GM12878 (cell line): Measurements from ENCODE around the gene UMAD1. TPM values are rescaled to one million over a fixed set of nuclear protein-coding genes. Genes with fewer than 3 reads are reported as not detected.

Source experiments
- ATAC-seq: fragments of 200-7000 bp; cut with Tn5 transposase; 3 replicates; pipeline ENCODE4 v1.9.1; 2020; ENCODE audit warnings: mild to moderate bottlenecking, moderate library complexity
- BruUV-seq: library from RNA; stranded (reverse); fragments of 400-500 nt; replicated peaks from 2 replicates; lab custom pipeline; 2021; lab: Mats Ljungman, UMichigan
- CTCF ChIA-PET: fragments of 300-600 bp; sonication (Branson Sonifier 250); formaldehyde crosslinking; extraction: SDS; loops from one replicate; lab custom pipeline; 2021; ENCODE audit warnings: inconsistent platforms; lab: Yijun Ruan, JAX
- POLR2A ChIA-PET: fragments of 350-600 bp; formaldehyde crosslinking; extraction: SDS; loops from one replicate; lab custom pipeline; 2021; ENCODE audit warnings: inconsistent platforms; lab: Charles Lee
- RAD21 ChIA-PET: fragments of 300-600 bp; sonication (Branson Sonifier 250); formaldehyde crosslinking; loops from one replicate; lab custom pipeline; 2023; ENCODE audit warnings: antibody characterized with exemption; ENCODE audit not compliant: unreplicated experiment; lab: Charles Lee
- SMC1A ChIA-PET: fragments of 300-600 bp; sonication (Branson Sonifier 250); formaldehyde crosslinking; loops from one replicate; lab custom pipeline; 2023; ENCODE audit not compliant: unreplicated experiment, uncharacterized antibody; lab: Charles Lee
- DNase-seq: peaks from one replicate; pipeline ENCODE4 v3.0.0-alpha.2; 2011; ENCODE audit warnings: low read depth, low spot score
- FAIRE-seq: peaks from 3 replicates; lab custom pipeline; 2011; peaks lifted over from hg19 to GRCh38; lab: Jason Lieb, UNC
- H2AFZ ChIP-seq: 2 replicates; pipeline ENCODE4 v1.6.0; 2011; ENCODE audit warnings: low read depth, low read length, control low read depth; ENCODE audit not compliant: control insufficient read depth
- H3K27ac ChIP-seq: 2 replicates; pipeline ENCODE4 v1.5.1; 2011; ENCODE audit warnings: control low read depth; ENCODE audit not compliant: control insufficient read depth, insufficient read depth
- H3K27me3 ChIP-seq, 2 experiments: replicated peaks in 1 of 2; 2 replicates each; pipeline versions ENCODE4 v1.6.0 to v1.6.1; 2011; ENCODE audit warnings: low read length in 1 of 2; ENCODE audit not compliant: control insufficient read depth in 2 of 2, insufficient read depth in 2 of 2
- H3K36me3 ChIP-seq, 2 experiments: 2 replicates each; pipeline ENCODE4 v1.5.1; 2011; ENCODE audit warnings: low read length in 1 of 2; ENCODE audit not compliant: control insufficient read depth in 2 of 2, insufficient read depth in 2 of 2
- H3K4me1 ChIP-seq: 2 replicates; pipeline ENCODE4 v1.6.1; 2011; ENCODE audit warnings: mild to moderate bottlenecking, low read length, moderate library complexity, mixed read lengths; ENCODE audit not compliant: control insufficient read depth, insufficient read depth
- H3K4me2 ChIP-seq: 2 replicates; pipeline ENCODE4 v1.6.0; 2011; ENCODE audit warnings: control low read depth; ENCODE audit not compliant: control insufficient read depth, insufficient read depth
- H3K4me3 ChIP-seq: fragments of 200-600 bp; sonication (generic); 2 replicates; pipeline ENCODE4 v1.5.1; 2016
- H3K79me2 ChIP-seq: 2 replicates; pipeline ENCODE4 v1.6.0; 2011; ENCODE audit warnings: low read length; ENCODE audit not compliant: control insufficient read depth, insufficient read depth
- H3K9ac ChIP-seq: 2 replicates; pipeline ENCODE4 v1.8.0; 2011; ENCODE audit warnings: low read length, control low read depth, mixed read lengths; ENCODE audit not compliant: control insufficient read depth, insufficient read depth
- H3K9me3 ChIP-seq: replicated peaks from 3 replicates; pipeline ENCODE4 v1.5.1; 2011; ENCODE audit warnings: mild to moderate bottlenecking, low read length; ENCODE audit not compliant: control insufficient read depth, insufficient read depth
- H4K20me1 ChIP-seq: 2 replicates; pipeline ENCODE4 v1.6.0; 2011; ENCODE audit not compliant: control insufficient read depth, insufficient read depth
- BCL3 ChIP-seq: IDR thresholded peaks from 2 replicates; pipeline ENCODE4 v1.6.1; 2011; ENCODE audit warnings: borderline replicate concordance, low read depth, mild to moderate bottlenecking, moderate library complexity, low read length; ENCODE audit not compliant: insufficient read depth, poor library complexity, severe bottlenecking
- CBFB ChIP-seq: IDR thresholded peaks from 2 replicates; pipeline ENCODE4 v1.6.1; 2016; ENCODE audit warnings: antibody characterized with exemption, low read depth
- CHD4 ChIP-seq: fragments of 200-600 bp; sonication (generic); IDR thresholded peaks from 2 replicates; pipeline ENCODE4 v1.6.1; 2016; ENCODE audit warnings: mild to moderate bottlenecking
- EGR1 ChIP-seq, 2 experiments: IDR thresholded peaks; 1 replicate in 1 of 2; 2 replicates in 1 of 2; pipeline ENCODE4 v1.6.1; 2011 to 2012; ENCODE audit warnings: low read depth in 2 of 2, low read length in 2 of 2, borderline replicate concordance in 1 of 2, mild to moderate bottlenecking in 1 of 2, moderate library complexity in 1 of 2
- EP300 ChIP-seq, 2 experiments: fragments of 150-350 bp in 1 of 2; IDR thresholded peaks; 2 replicates each; pipeline ENCODE4 v1.6.1; 2011 to 2012; ENCODE audit warnings: low read depth in 2 of 2, low read length in 2 of 2, borderline replicate concordance in 1 of 2, improper control_type of control experiment in 1 of 2, inconsistent platforms in 1 of 2; ENCODE audit not compliant: control insufficient read depth in 1 of 2
- FOS ChIP-seq: IDR thresholded peaks from 3 replicates; pipeline ENCODE4 v1.6.1; 2011; ENCODE audit warnings: borderline replicate concordance; ENCODE audit not compliant: insufficient read length; ENCODE audit errors: extremely low read depth
- GABPA ChIP-seq: IDR thresholded peaks from 2 replicates; pipeline ENCODE4 v1.6.1; 2014; ENCODE audit warnings: antibody characterized with exemption, low read depth, mild to moderate bottlenecking, inconsistent platforms
- HDGF ChIP-seq: fragments of 450-650 bp; IDR thresholded peaks from 2 replicates; pipeline ENCODE4 v1.6.1; 2016; ENCODE audit warnings: antibody characterized with exemption
- HSF1 ChIP-seq: fragments of 150-350 bp; IDR thresholded peaks from 2 replicates; pipeline ENCODE4 v1.6.1; 2014; ENCODE audit warnings: mild to moderate bottlenecking, low read depth, low read length
- SPI1 ChIP-seq: IDR thresholded peaks from 2 replicates; pipeline ENCODE4 v1.6.1; 2011; ENCODE audit warnings: low read depth, mild to moderate bottlenecking, low read length, moderate library complexity, borderline replicate concordance; ENCODE audit not compliant: insufficient read depth
- SUZ12 ChIP-seq: fragments of 200-600 bp; sonication (generic); IDR thresholded peaks from one replicate; pipeline ENCODE4 v1.6.1; 2018; ENCODE audit warnings: antibody characterized with exemption, mild to moderate bottlenecking; ENCODE audit not compliant: unreplicated experiment
- TCF7 ChIP-seq: IDR thresholded peaks from 2 replicates; pipeline ENCODE4 v1.6.1; 2014; ENCODE audit warnings: antibody characterized with exemption, borderline replicate concordance
- ZNF592 ChIP-seq: fragments of 450-650 bp; IDR thresholded peaks from 2 replicates; pipeline ENCODE4 v1.6.1; 2017; ENCODE audit warnings: mild to moderate bottlenecking, moderate library complexity
- WGBS: methylation state at CpG from one replicate; pipeline ENCODE4 v1.1.6; 2016; ENCODE audit warnings: low lambda C conversion rate; ENCODE audit not compliant: insufficient replicate concordance, insufficient coverage; ENCODE audit errors: missing lambda C conversion rate; 5-methylcytosine and 5-hydroxymethylcytosine counted together
- in situ Hi-C: fragments of 300-500 bp; cut with MboI; formaldehyde crosslinking; loops from 9 replicates; pipeline ENCODE4 v1.14.3; 2018; ENCODE audit warnings: mixed read lengths
- intact Hi-C: fragments of 100-400 bp; cut with micrococcal nuclease; formaldehyde crosslinking; loops from one replicate; pipeline ENCODE4 v1.14.2; 2022; ENCODE audit not compliant: unreplicated experiment
- polyA plus RNA-seq, 11 experiments: library from polyadenylated mRNA; depleted of rRNA in 4 of 11; unstranded in 6 of 11; stranded (reverse) in 5 of 11; fragments of >200 nt; fragmentation: Nextera tagmentation in 4 of 11; fragmentation: Illumina TruSeq in 1 of 11; extraction: Ambion mirVana in 4 of 11; extraction: Trizol in 1 of 11; gene quantifications; 1 replicate in 1 of 11; 2 replicates in 10 of 11; pipeline versions ENCODE4 v1.2.1 to v1.2.3, GENCODE V29; 2011 to 2016; ENCODE audit warnings: inconsistent platforms in 2 of 11, missing spikeins in 2 of 11, low read depth in 1 of 11
- total RNA-seq, 4 experiments: library from RNA; depleted of rRNA in 3 of 4; stranded (reverse); fragments of >200 nt in 3 of 4; fragmentation: Illumina TruSeq in 1 of 4; extraction: Trizol in 1 of 4; gene quantifications; 2 replicates each; pipeline versions ENCODE4 v1.2.1 to v1.2.3, GENCODE V29; 2013 to 2021

The UMAD1 gene
- total and polyA plus RNA-seq, 10 of the 15 experiments (the other 5 are each of a cell fraction or from before 2014, with no cell fraction given) = 6.0 to 28.6 (median 9.3) TPM

GRCh38 chr7:7710469-7710868, 69.9 kb downstream of the UMAD1 start:
- ChIA-PET POLR2A (interaction anchor here (1.2 to 2.0 kb wide), 2 partner anchors 9 to 18 kb away, joined by 4 to 5 read pairs; no protein-coding TSS in a partner anchor), RAD21 (interaction anchor here (2.4 kb wide), 1 partner anchor 9 kb away, joined by 18 read pairs; the partner anchor contains the start of gene RPA3), SMC1A (interaction anchor here (0.7 to 5.6 kb wide), 5 partner anchors 9 to 40 kb away, joined by 3 to 49 read pairs (median 8); partner anchors contain the start of gene RPA3), CTCF (interaction anchor here (1.0 to 1.5 kb wide), 3 partner anchors 9 to 23 kb away, joined by 3 read pairs; no protein-coding TSS in a partner anchor)
- no peaks in the 10 kb centered on the region for H3K27me3 ChIP-seq
- DNase-seq = no peak
- in situ Hi-C loops = no loop called here
- peaks cover 12% of the 10 kb centered on the region; the same call in 1 of the 2 replicates for H3K4me1 ChIP-seq
- H3K9me3 ChIP-seq = no peaks in the 10 kb centered on the region
- intact Hi-C loops = no loop called here
- no peak overlapping the region for H3K27ac ChIP-seq
- no peak for ATAC-seq
- no peaks in the 10 kb centered on the region for H3K36me3 ChIP-seq
- BruUV-seq = no TSS peak
- TF ChIP-seq TCF7 = no peak
- TF ChIP-seq HDGF = no peak
- no peak for TF ChIP-seq SPI1
- no peak for TF ChIP-seq EGR1 (IDR thresholded peaks at IDR 0.05; ENCODE audit: borderline replicate concordance in 1 of 2, low read depth in 2 of 2, low read length in 2 of 2)
- TF ChIP-seq HSF1 = no peak
- TF ChIP-seq CHD4 = no peak
- no peak for TF ChIP-seq SUZ12
- no peak for TF ChIP-seq CBFB
- TF ChIP-seq BCL3 = no peak
- TF ChIP-seq EP300 (IDR thresholded peaks at IDR 0.05; ENCODE audit: borderline replicate concordance in 1 of 2, control insufficient read depth in 1 of 2, low read depth in 2 of 2, low read length in 2 of 2) = no peak
- TF ChIP-seq FOS = no peak
- TF ChIP-seq ZNF592 = no peak
- TF ChIP-seq GABPA = no peak
- FAIRE-seq = no peak
- no peaks in the 10 kb centered on the region for H4K20me1 ChIP-seq
- WGBS = 100% methylated on average over 2 of the region's 2 CpGs
- no peak overlapping the region for H3K9ac ChIP-seq
- no peak overlapping the region for H3K4me2 ChIP-seq
- H3K4me3 ChIP-seq = no peak overlapping the region
- H3K79me2 ChIP-seq = no peaks in the 10 kb centered on the region
- H2AFZ ChIP-seq = no peak overlapping the region
